Right lobe of liver (tissue), 4 donors: ENCODE measurements around the gene FNIP2.
"Not testable (repeated sequence)": the region's sequence is repeated elsewhere in the genome, so short reads cannot be mapped to it uniquely, and the experiment has no call there.

Experiments used
- CTCF ChIP-seq, 4 donors: fragments of 200-600 bp in 3 of 4; fragments of 450-650 bp in 1 of 4; IDR thresholded peaks; one replicate each; pipeline versions ENCODE4 v1.5.1 to v1.8.0; 2016 to 2022; ENCODE audit warnings: antibody characterized with exemption in 4 of 4, mild to moderate bottlenecking in 2 of 4
- POLR2A ChIP-seq: fragments of 450-650 bp; IDR thresholded peaks from one replicate; pipeline ENCODE4 v1.6.1; 2017; ENCODE audit warnings: antibody characterized with exemption, mild to moderate bottlenecking
- donor health status: DM: no; HTN: no; CAD: no.
- donor health status: DM: no; HTN: no; CAD: no.
- donor health status: DM: no; HTN: yes; CAD: no.

GRCh38 chr4:158759539-158759938 lies 9.3 kb upstream of the FNIP2 start:
- not testable (repeated sequence) for TF ChIP-seq CTCF (IDR thresholded peaks at IDR 0.05); POLR2A
